HepG2 (cell line): ENCODE results near the gene RAB28. TPM values are rescaled to one million over a fixed set of nuclear protein-coding genes. Genes with fewer than 3 reads are reported as not detected.

Experiments
- ATAC-seq: fragments of 200-7000 bp; cut with Tn5 transposase; 3 replicates; pipeline ENCODE4 v1.9.1; 2020; ENCODE audit warnings: mild to moderate bottlenecking, moderate library complexity
- Bru-seq: library from RNA; stranded (reverse); fragments of 400-500 nt; gene quantifications from one replicate; lab custom pipeline; 2021; lab: Mats Ljungman, UMichigan
- BruChase-seq, 2 experiments: library from RNA; stranded (reverse); fragments of 400-500 nt; gene quantifications; one replicate each; lab custom pipeline; 2021; lab: Mats Ljungman, UMichigan
- BruUV-seq: library from RNA; stranded (reverse); fragments of 400-500 nt; replicated peaks from 2 replicates; lab custom pipeline; 2021; lab: Mats Ljungman, UMichigan
- CTCF ChIA-PET: fragments of 300-600 bp; formaldehyde crosslinking; extraction: SDS; loops from one replicate; lab custom pipeline; 2021; ENCODE audit warnings: low total read pairs, inconsistent platforms, low intra/inter-chr PET ratio; lab: Yijun Ruan, JAX
- POLR2A ChIA-PET: fragments of 350-600 bp; sonication (Branson Sonifier 250); formaldehyde crosslinking; loops from one replicate; lab custom pipeline; 2020; ENCODE audit warnings: antibody characterized with exemption, inconsistent platforms; lab: Yijun Ruan, JAX
- DNase-seq: peaks from one replicate; pipeline ENCODE4 v3.0.0-alpha.2; 2015; ENCODE audit warnings: low spot score
- FAIRE-seq: peaks from 3 replicates; lab custom pipeline; 2011; peaks lifted over from hg19 to GRCh38; lab: Jason Lieb, UNC
- H2AFZ ChIP-seq: one replicate; pipeline ENCODE4 v1.6.1; 2011; ENCODE audit warnings: low read length, inconsistent platforms
- H3K27ac ChIP-seq: fragments of 300-600 bp; 3 replicates; pipeline ENCODE4 v1.8.0; 2011; ENCODE audit warnings: mixed run types, mild to moderate bottlenecking, mixed read lengths, low read length, inconsistent platforms; ENCODE audit not compliant: insufficient read depth; ENCODE audit errors: extremely low read length
- H3K27me3 ChIP-seq, 2 experiments: fragments of 200-600 bp in 1 of 2; 2 replicates in 1 of 2; 3 replicates in 1 of 2; pipeline versions ENCODE4 v1.6.0 to v1.8.0; 2011; ENCODE audit warnings: low read length in 2 of 2, mild to moderate bottlenecking in 2 of 2, moderate library complexity in 2 of 2, inconsistent platforms in 1 of 2; ENCODE audit not compliant: insufficient read depth in 2 of 2, control insufficient read depth in 1 of 2
- H3K36me3 ChIP-seq, 2 experiments: fragments of 200-600 bp in 1 of 2; replicated peaks in 1 of 2; 2 replicates in 1 of 2; 3 replicates in 1 of 2; pipeline versions ENCODE4 v1.5.1 to v1.8.0; 2011; ENCODE audit warnings: low read length in 2 of 2, inconsistent platforms in 1 of 2; ENCODE audit not compliant: insufficient read depth in 2 of 2, control insufficient read depth in 1 of 2
- H3K4me1 ChIP-seq: 2 replicates; pipeline ENCODE4 v1.5.1; 2012; ENCODE audit warnings: low read length, inconsistent platforms; ENCODE audit not compliant: insufficient read depth
- H3K4me2 ChIP-seq: 2 replicates; pipeline ENCODE4 v1.6.0; 2011; ENCODE audit warnings: low read depth, low read length, inconsistent platforms
- H3K4me3 ChIP-seq, 3 experiments: fragments of 200-600 bp in 1 of 3; sonication (generic), shearing (Covaris generic) in 1 of 3; replicated peaks in 1 of 3; 2 replicates each; pipeline ENCODE4 v1.5.1; 2011 to 2016; ENCODE audit warnings: low read length in 3 of 3, inconsistent platforms in 2 of 3, low read depth in 2 of 3, mild to moderate bottlenecking in 2 of 3, control low read depth in 1 of 3, mixed read lengths in 1 of 3; ENCODE audit not compliant: insufficient read depth in 1 of 3
- H3K79me2 ChIP-seq: one replicate; pipeline ENCODE4 v1.6.1; 2011; ENCODE audit warnings: low read length, inconsistent platforms; ENCODE audit not compliant: insufficient read depth
- H3K9ac ChIP-seq: 2 replicates; pipeline ENCODE4 v1.6.0; 2011; ENCODE audit warnings: mild to moderate bottlenecking, low read depth, low read length, inconsistent platforms; ENCODE audit not compliant: insufficient read depth
- H3K9me3 ChIP-seq: 2 replicates; pipeline ENCODE4 v1.5.1; 2012; ENCODE audit warnings: mild to moderate bottlenecking, low read length
- H4K20me1 ChIP-seq: 2 replicates; pipeline ENCODE4 v1.6.0; 2011; ENCODE audit warnings: inconsistent platforms, mild to moderate bottlenecking, low read length, moderate library complexity; ENCODE audit not compliant: insufficient read depth
- CBX2 ChIP-seq, 2 experiments: fragments of 200-600 bp in 1 of 2; sonication (generic); formaldehyde crosslinking in 1 of 2; IDR thresholded peaks; 2 replicates each; pipeline versions ENCODE4 v1.7.0 to v1.8.1; 2018 to 2022; ENCODE audit warnings: low read depth in 2 of 2, low read length in 1 of 2, mild to moderate bottlenecking in 1 of 2, missing genetic modification reagents in 1 of 2
- IRF1 ChIP-seq: sonication (generic); formaldehyde crosslinking; IDR thresholded peaks from 2 replicates; pipeline ENCODE4 v1.4.0; 2020; ENCODE audit warnings: low read depth, mild to moderate bottlenecking, missing genetic modification reagents
- MEIS1 ChIP-seq: sonication (generic); formaldehyde crosslinking; IDR thresholded peaks from 2 replicates; pipeline ENCODE4 v1.9.0; 2021; ENCODE audit warnings: mild to moderate bottlenecking, missing genetic modification reagents, moderate library complexity, borderline replicate concordance
- MTA1 ChIP-seq: sonication (generic); formaldehyde crosslinking; IDR thresholded peaks from 2 replicates; pipeline ENCODE4 v1.4.0; 2020; ENCODE audit warnings: missing genetic modification reagents, mild to moderate bottlenecking, borderline replicate concordance
- MZF1 ChIP-seq: sonication (generic); formaldehyde crosslinking; IDR thresholded peaks from 2 replicates; pipeline ENCODE4 v1.8.1; 2023; ENCODE audit warnings: mild to moderate bottlenecking, missing genetic modification reagents, borderline replicate concordance
- NBN ChIP-seq: fragments of 450-650 bp; conservative IDR thresholded peaks from 2 replicates; pipeline ENCODE4 v1.6.1; 2017
- NR2F6 ChIP-seq, 2 experiments: IDR thresholded peaks; 2 replicates each; pipeline ENCODE4 v1.6.1; 2016; ENCODE audit warnings: antibody characterized with exemption in 1 of 2, mild to moderate bottlenecking in 1 of 2
- PITX1 ChIP-seq: sonication (generic); formaldehyde crosslinking; IDR thresholded peaks from 2 replicates; pipeline ENCODE4 v1.5.1; 2020; ENCODE audit warnings: mild to moderate bottlenecking, missing genetic modification reagents
- U2AF2 ChIP-seq: fragments of 200-400 bp; formaldehyde crosslinking; IDR thresholded peaks from 2 replicates; pipeline ENCODE4 v1.6.1; 2017; ENCODE audit warnings: low read depth, mild to moderate bottlenecking, low read length
- XRCC5 ChIP-seq: fragments of 200-400 bp; formaldehyde crosslinking; optimal IDR thresholded peaks from 2 replicates; pipeline ENCODE3; 2017; ENCODE audit warnings: mild to moderate bottlenecking, low read length
- ZBTB21 ChIP-seq: sonication (generic); formaldehyde crosslinking; IDR thresholded peaks from 2 replicates; pipeline ENCODE4 v1.4.0; 2020; ENCODE audit warnings: missing genetic modification reagents
- ZNF446 ChIP-seq: sonication (generic); formaldehyde crosslinking; IDR thresholded peaks from 2 replicates; pipeline ENCODE4 v1.5.0; 2020; ENCODE audit warnings: mild to moderate bottlenecking, missing genetic modification reagents
- ZNF598 ChIP-seq: sonication (generic); formaldehyde crosslinking; IDR thresholded peaks from 2 replicates; pipeline ENCODE4 v1.5.1; 2020; ENCODE audit warnings: mild to moderate bottlenecking, missing genetic modification reagents, borderline replicate concordance
- ZNF614 ChIP-seq: IDR thresholded peaks from 2 replicates; pipeline ENCODE4 v1.6.1; 2018; ENCODE audit warnings: missing biosample characterization, missing genetic modification reagents, inconsistent platforms, borderline replicate concordance
- ZNF816 ChIP-seq: sonication (generic); formaldehyde crosslinking; IDR thresholded peaks from 2 replicates; pipeline ENCODE4 v1.8.0; 2022; ENCODE audit warnings: missing genetic modification reagents, mild to moderate bottlenecking, borderline replicate concordance
- WGBS: methylation state at CpG from one replicate; pipeline ENCODE4 v1.1.6; 2017; ENCODE audit warnings: low lambda C conversion rate; 5-methylcytosine and 5-hydroxymethylcytosine counted together
- in situ Hi-C: cut with HindIII; loops from 2 replicates; pipeline ENCODE4 v1.10.0; 2017; ENCODE audit warnings: low pct_unique_long_range_greater_than_20kb; ENCODE audit not compliant: extremely low pct_ligation_motif_present
- intact Hi-C: fragments of 100-400 bp; cut with micrococcal nuclease; formaldehyde crosslinking; loops from one replicate; pipeline ENCODE4 v1.10.0; 2022; ENCODE audit not compliant: unreplicated experiment
- long read RNA-seq, 2 experiments: library from RNA in 1 of 2; library from polyadenylated mRNA in 1 of 2; stranded (forward) in 1 of 2; unstranded in 1 of 2; transcript quantifications; one replicate each; pipeline ENCODE4 v2.0.0, GENCODE V29; 2019 to 2022
- polyA minus RNA-seq, 3 experiments: library from RNA; depleted of rRNA, polyadenylated mRNA; stranded (reverse); fragments of >200 nt; gene quantifications; 2 replicates each; pipeline ENCODE4 v1.2.3, GENCODE V29; 2011; ENCODE audit warnings: low replicate concordance in 1 of 3
- polyA plus RNA-seq, 8 experiments: library from polyadenylated mRNA; depleted of rRNA in 3 of 8; stranded (reverse) in 7 of 8; unstranded in 1 of 8; fragments of >200 nt; fragmentation: Illumina TruSeq in 4 of 8; extraction: Trizol in 4 of 8; gene quantifications; 2 replicates each; pipeline versions ENCODE4 v1.2.1 to v1.2.3, GENCODE V29; 2011 to 2016; ENCODE audit warnings: low read depth in 4 of 8, missing spikeins in 1 of 8, mixed read lengths in 1 of 8; ENCODE audit not compliant: insufficient read depth in 1 of 8
- total RNA-seq, 5 experiments: library from RNA; depleted of rRNA; stranded (reverse); fragments of >200 nt; fragmentation: Illumina TruSeq; extraction: Trizol; gene quantifications; 2 replicates each; pipeline ENCODE4 v1.2.3, GENCODE V29; 2016; ENCODE audit warnings: low read depth in 1 of 5
- TF ChIP-seq, protein P1 (sequence below): sonication (generic); formaldehyde crosslinking; IDR thresholded peaks from 2 replicates; pipeline ENCODE4 v1.5.0; 2020; ENCODE audit warnings: mild to moderate bottlenecking, missing genetic modification reagents

Gene RAB28
- 18.2 and 20.9 TPM in 2 replicates for total RNA-seq (2016; rRNA removed; fragmentation: Illumina TruSeq; extraction: Trizol)
- 10.2 and 13.2 TPM in 2 replicates for total RNA-seq (2016; cell fraction: cytosol; rRNA removed; fragmentation: Illumina TruSeq; extraction: Trizol; ENCODE audit: low read depth)
- 18.2 and 18.8 TPM in 2 replicates for total RNA-seq (2016; cell fraction: insoluble cytoplasmic fraction; rRNA removed; fragmentation: Illumina TruSeq; extraction: Trizol)
- 23.4 and 23.7 TPM in 2 replicates for total RNA-seq (2016; cell fraction: membrane; rRNA removed; fragmentation: Illumina TruSeq; extraction: Trizol)
- 28.8 and 32.8 TPM in 2 replicates for total RNA-seq (2016; cell fraction: nucleus; rRNA removed; fragmentation: Illumina TruSeq; extraction: Trizol)
- 9.4 and 11.8 TPM in 2 replicates for polyA plus RNA-seq (2011; rRNA removed)
- polyA plus RNA-seq (2011; cell fraction: cytosol; rRNA removed) = 6.1 and 9.1 TPM in 2 replicates
- 5.8 and 6.3 TPM in 2 replicates for polyA plus RNA-seq (2011; cell fraction: nucleus; rRNA removed)
- 9.1 and 9.7 TPM in 2 replicates for polyA plus RNA-seq (2012)
- polyA plus RNA-seq (2016; cell fraction: cytosol; fragmentation: Illumina TruSeq; extraction: Trizol; ENCODE audit: low read depth) = 10.5 and 11.4 TPM in 2 replicates
- polyA plus RNA-seq (2016; cell fraction: insoluble cytoplasmic fraction; fragmentation: Illumina TruSeq; extraction: Trizol; ENCODE audit: low read depth) = 20.2 and 24.7 TPM in 2 replicates
- 17.6 and 17.9 TPM in 2 replicates for polyA plus RNA-seq (2016; cell fraction: membrane; fragmentation: Illumina TruSeq; extraction: Trizol; ENCODE audit: low read depth)
- 17.4 and 20.1 TPM in 2 replicates for polyA plus RNA-seq (2016; cell fraction: nucleus; fragmentation: Illumina TruSeq; extraction: Trizol; ENCODE audit: insufficient read depth, low read depth)
- polyA minus RNA-seq (2011; rRNA and poly(A)+ RNA removed; ENCODE audit: low replicate concordance) = 6.0 and 7.7 TPM in 2 replicates
- 4.1 and 5.9 TPM in 2 replicates for polyA minus RNA-seq (2011; cell fraction: cytosol; rRNA and poly(A)+ RNA removed)
- 39.0 and 45.6 TPM in 2 replicates for polyA minus RNA-seq (2011; cell fraction: nucleus; rRNA and poly(A)+ RNA removed)
- percentile 76 among the genes with signal in this experiment for Bru-seq, nascent RNA
- BruChase-seq, experiment 1, labeled RNA remaining after a 6-hour chase = percentile 72 among the genes with signal in this experiment
- percentile 84 among the genes with signal in this experiment for BruChase-seq, experiment 2, labeled RNA remaining after a 2-hour chase
- long read RNA-seq, experiment 1, transcript RAB28-202 (7 exons, 1,715 nt) = major isoform, 7 of 10 reads
- long read RNA-seq, experiment 1, partial matches to known transcripts = 1 of 10 reads
- long read RNA-seq, experiment 1, other reads (novel, unspliced or antisense) = 0 of 10 reads
- long read RNA-seq, experiment 2, transcript RAB28-202 (7 exons, 1,715 nt) = major isoform, 10 of 25 reads
- long read RNA-seq, experiment 2, partial matches to known transcripts = 0 of 25 reads
- long read RNA-seq, experiment 2, other reads (novel, unspliced or antisense) = 13 of 25 reads

- Histone ChIP-seq H3K79me2 (peaks cover 35% of the 10 kb centered on the region), H3K9ac (peak within 1 kb of the TSS; percentile 75), H3K36me3 (no peaks in the 10 kb centered on the region), H3K9me3 (peaks cover 5% of the 10 kb centered on the region; the same call in 1 of the 2 replicates), H2AFZ (peak within 1 kb of the TSS; percentile 94), H3K4me3 (peak within 1 kb of the TSS; percentile 78 to 94 (median 85)), H3K27ac (peak within 1 kb of the TSS; percentile 75), H4K20me1 (no peaks in the 10 kb centered on the region), H3K27me3 (no peaks in the 10 kb centered on the region; a peak in 1 of 5 replicates), H3K4me2 (peak within 1 kb of the TSS; percentile 79), H3K4me1 (peaks cover 22% of the 10 kb centered on the region)
- peak; percentile 96 for ATAC-seq
- ChIA-PET POLR2A (interaction anchor here (0.8 to 1.2 kb wide), 2 partner anchors 16 to 632 kb away, joined by 3 read pairs; no protein-coding TSS in a partner anchor), CTCF (no interaction called here)
- DNase-seq = peak; percentile 83
- in situ Hi-C loops = no loop called here
- no peak for FAIRE-seq
- WGBS = 2% methylated on average over 25 of the region's 59 CpGs
- no TSS peak for BruUV-seq
- intact Hi-C loops = loop anchor here (5.0 to 10.0 kb wide), 2 partner anchors 63 to 549 kb away; no protein-coding TSS in a partner anchor
- TF ChIP-seq ZBTB21 (CRISPR knock-in tag) = 0 out of 2 replicates have a peak, but pooled peaks have one; percentile 18
- no peak for TF ChIP-seq NBN
- TF ChIP-seq ZNF446 (CRISPR knock-in tag) = no peak
- 0 out of 2 replicates have a peak, but pooled peaks have one; percentile 17 for TF ChIP-seq ZNF614 (CRISPR knock-in tag)
- no peak for TF ChIP-seq IRF1 (CRISPR knock-in tag)
- TF ChIP-seq ZNF598 (CRISPR knock-in tag) = no peak
- TF ChIP-seq MTA1 (CRISPR knock-in tag) = no peak
- no peak for TF ChIP-seq MEIS1 (CRISPR knock-in tag)
- peak; percentile 34 for TF ChIP-seq XRCC5
- no peak for TF ChIP-seq MZF1 (CRISPR knock-in tag)
- TF ChIP-seq U2AF2 = no peak
- TF ChIP-seq PITX1 (CRISPR knock-in tag) = 0 out of 2 replicates have a peak, but pooled peaks have one; percentile 21
- no peak for TF ChIP-seq ZNF816 (CRISPR knock-in tag)
- TF ChIP-seq, protein P1, sequence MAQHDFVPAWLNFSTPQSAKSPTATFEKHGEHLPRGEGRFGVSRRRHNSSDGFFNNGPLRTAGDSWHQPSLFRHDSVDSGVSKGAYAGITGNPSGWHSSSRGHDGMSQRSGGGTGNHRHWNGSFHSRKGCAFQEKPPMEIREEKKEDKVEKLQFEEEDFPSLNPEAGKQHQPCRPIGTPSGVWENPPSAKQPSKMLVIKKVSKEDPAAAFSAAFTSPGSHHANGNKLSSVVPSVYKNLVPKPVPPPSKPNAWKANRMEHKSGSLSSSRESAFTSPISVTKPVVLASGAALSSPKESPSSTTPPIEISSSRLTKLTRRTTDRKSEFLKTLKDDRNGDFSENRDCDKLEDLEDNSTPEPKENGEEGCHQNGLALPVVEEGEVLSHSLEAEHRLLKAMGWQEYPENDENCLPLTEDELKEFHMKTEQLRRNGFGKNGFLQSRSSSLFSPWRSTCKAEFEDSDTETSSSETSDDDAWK (CRISPR knock-in tag) = no peak
- TF ChIP-seq CBX2 (IDR thresholded peaks at IDR 0.05; ENCODE audit: low read depth, low read length) = no peak
- no peak for TF ChIP-seq CBX2 (CRISPR knock-in tag; IDR thresholded peaks at IDR 0.05; ENCODE audit: low read depth)
- no peak for TF ChIP-seq NR2F6 (IDR thresholded peaks at IDR 0.05)
- no peak for TF ChIP-seq NR2F6 (CRISPR knock-in tag; IDR thresholded peaks at IDR 0.05)
Measured at GRCh38 chr4:13484122-13484748, at the start of gene RAB28. Gene RAB28 (minus strand): TSS chr4:13484340.
